KMS-11 (cell line): Measurements from ENCODE around the gene ITGA11.

ENCODE experiments used
- H2AFZ ChIP-seq: fragments of 200-600 bp; sonication (generic); 2 replicates; pipeline ENCODE4 v1.6.1; 2016; ENCODE audit warnings: antibody characterized with exemption, mixed run types, low read depth
- H3K27ac ChIP-seq: fragments of 200-600 bp; sonication (generic); 2 replicates; pipeline ENCODE4 v1.6.1; 2016; ENCODE audit warnings: mild to moderate bottlenecking, mixed run types
- H3K27me3 ChIP-seq: fragments of 200-600 bp; sonication (generic); 2 replicates; pipeline ENCODE4 v1.6.1; 2017; ENCODE audit warnings: mild to moderate bottlenecking, low read depth, mixed run types, moderate library complexity; ENCODE audit not compliant: insufficient read depth
- H3K36me3 ChIP-seq: fragments of 200-600 bp; sonication (generic); 2 replicates; pipeline ENCODE4 v1.6.1; 2017; ENCODE audit warnings: mild to moderate bottlenecking, mixed run types; ENCODE audit not compliant: insufficient read depth
- H3K4me1 ChIP-seq: fragments of 200-600 bp; sonication (generic); 2 replicates; pipeline ENCODE4 v1.6.1; 2016; ENCODE audit warnings: mild to moderate bottlenecking, low read depth, mixed run types; ENCODE audit not compliant: poor library complexity, severe bottlenecking
- H3K4me2 ChIP-seq: fragments of 200-600 bp; sonication (generic); 2 replicates; pipeline ENCODE4 v1.7.0; 2016; ENCODE audit warnings: mild to moderate bottlenecking, mixed run types
- H3K4me3 ChIP-seq: fragments of 200-600 bp; sonication (generic); IDR thresholded peaks from 2 replicates; pipeline ENCODE4 v1.6.1; 2017; ENCODE audit warnings: low read depth, low read length, mixed read lengths; ENCODE audit not compliant: insufficient read depth
- H3K79me2 ChIP-seq: fragments of 200-600 bp; sonication (generic); 2 replicates; pipeline ENCODE4 v1.6.1; 2016; ENCODE audit warnings: low read depth, mixed run types; ENCODE audit not compliant: insufficient read depth
- H3K9ac ChIP-seq: fragments of 200-600 bp; sonication (generic); 2 replicates; pipeline ENCODE4 v1.6.1; 2016; ENCODE audit warnings: mild to moderate bottlenecking, mixed run types
- H4K20me1 ChIP-seq: fragments of 200-600 bp; sonication (generic); 2 replicates; pipeline ENCODE4 v1.6.1; 2016; ENCODE audit warnings: mild to moderate bottlenecking, mixed run types; ENCODE audit not compliant: insufficient read depth
- CTCF ChIP-seq: fragments of 200-600 bp; sonication (generic); conservative IDR thresholded peaks from 2 replicates; pipeline ENCODE4 v1.6.1; 2017; ENCODE audit warnings: low read depth, mild to moderate bottlenecking, antibody characterized with exemption, low read length, moderate library complexity, mixed read lengths

ITGA11 gene

GRCh38 chr15:68431037-68431791 lies 749 bp downstream of the ITGA11 start:
- H3K9ac ChIP-seq = no peak overlapping the region
- no peak for TF ChIP-seq CTCF
- H3K4me1 ChIP-seq = no peaks in the 10 kb centered on the region
- H3K27ac ChIP-seq = no peak overlapping the region
- no peak overlapping the region for H3K4me3 ChIP-seq
- no peak overlapping the region for H2AFZ ChIP-seq
- H3K4me2 ChIP-seq = no peak overlapping the region
- no peaks in the 10 kb centered on the region for H3K79me2 ChIP-seq
- H3K36me3 ChIP-seq = no peaks in the 10 kb centered on the region
- no peaks in the 10 kb centered on the region for H3K27me3 ChIP-seq
- no peaks in the 10 kb centered on the region for H4K20me1 ChIP-seq

GRCh38 chr15:68430471-68431036 lies 1.4 kb downstream of the ITGA11 start:
- no peak for TF ChIP-seq CTCF
- H3K27ac ChIP-seq = no peak overlapping the region
- H4K20me1 ChIP-seq = no peaks in the 10 kb centered on the region
- H3K36me3 ChIP-seq = no peaks in the 10 kb centered on the region
- no peak overlapping the region for H3K9ac ChIP-seq
- no peak overlapping the region for H3K4me2 ChIP-seq
- H3K79me2 ChIP-seq = no peaks in the 10 kb centered on the region
- H3K27me3 ChIP-seq = no peaks in the 10 kb centered on the region
- H3K4me1 ChIP-seq = no peaks in the 10 kb centered on the region
- no peak overlapping the region for H2AFZ ChIP-seq
- no peak overlapping the region for H3K4me3 ChIP-seq

- H3K4me3 ChIP-seq = no peak overlapping the region
- H4K20me1 ChIP-seq = no peaks in the 10 kb centered on the region
- H2AFZ ChIP-seq = no peak overlapping the region
- no peaks in the 10 kb centered on the region for H3K36me3 ChIP-seq
- no peaks in the 10 kb centered on the region for H3K27me3 ChIP-seq
- no peak for TF ChIP-seq CTCF
- no peak overlapping the region for H3K9ac ChIP-seq
- H3K27ac ChIP-seq = no peak overlapping the region
- H3K4me2 ChIP-seq = no peak overlapping the region
- H3K79me2 ChIP-seq = no peaks in the 10 kb centered on the region
- H3K4me1 ChIP-seq = no peaks in the 10 kb centered on the region
Measured at GRCh38 chr15:68429691-68430470, 2.1 kb downstream of the ITGA11 start.

GRCh38 chr15:68428431-68428940 lies 3.5 kb downstream of the ITGA11 start:
- Histone ChIP-seq H3K27ac (no peak overlapping the region), H3K4me1 (no peaks in the 10 kb centered on the region), H3K27me3 (no peaks in the 10 kb centered on the region), H4K20me1 (no peaks in the 10 kb centered on the region), H2AFZ (no peak overlapping the region), H3K4me2 (no peak overlapping the region), H3K4me3 (no peak overlapping the region), H3K36me3 (no peaks in the 10 kb centered on the region), H3K9ac (no peak overlapping the region), H3K79me2 (no peaks in the 10 kb centered on the region)
- TF ChIP-seq CTCF = no peak
